ENCODE measurements around the gene CDCP1. TPM values are rescaled to one million over a fixed set of nuclear protein-coding genes. Genes with fewer than 3 reads are reported as not detected.

The CDCP1 gene
- total RNA-seq, 4 donors from 2014 or later: 41.6 to 64.6 (median 53.4) TPM

DNA sequence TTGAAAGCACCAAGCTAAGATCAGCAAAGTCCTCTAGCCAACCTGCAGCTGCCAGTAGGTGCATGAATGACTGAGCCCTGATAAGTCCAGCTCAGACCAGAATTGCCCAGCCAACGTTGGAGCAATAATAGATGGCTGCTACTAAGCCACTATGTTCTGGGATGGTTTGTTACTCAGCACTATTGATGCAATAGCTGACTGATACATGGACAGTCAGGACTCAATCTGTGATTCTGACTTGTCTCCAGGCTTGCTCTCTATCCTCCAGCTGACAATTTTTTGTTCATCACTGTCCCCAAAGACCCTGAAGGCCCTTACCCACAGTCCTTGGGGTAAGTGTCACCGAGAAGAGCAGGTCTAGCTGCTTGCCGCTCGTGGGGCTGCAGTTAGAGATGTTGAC is 55.3 kb downstream of the CDCP1 start:
- intact Hi-C loops (cut with DNase I; ENCODE audit: low total_unique reads): no loop called here
- no peak for DNase-seq
- H3K36me3 ChIP-seq: peaks cover 0 to 5% (median 0%) of the 10 kb centered on the region in 4 donors
- H3K4me3 ChIP-seq: no peak overlapping the region
- no peaks in the 10 kb centered on the region for H3K27me3 ChIP-seq
- in situ Hi-C loops (cut with MboI; ENCODE audit: low pct_ligation_motif_present in 1 of 4, low pct_unique_long_range_greater_than_20kb in 1 of 4, low sequenced_read_pairs in 3 of 4): no loop called here
- peaks cover 15 to 46% (median 30%) of the 10 kb centered on the region in 4 donors for H3K4me1 ChIP-seq
- TF ChIP-seq, protein P1, sequence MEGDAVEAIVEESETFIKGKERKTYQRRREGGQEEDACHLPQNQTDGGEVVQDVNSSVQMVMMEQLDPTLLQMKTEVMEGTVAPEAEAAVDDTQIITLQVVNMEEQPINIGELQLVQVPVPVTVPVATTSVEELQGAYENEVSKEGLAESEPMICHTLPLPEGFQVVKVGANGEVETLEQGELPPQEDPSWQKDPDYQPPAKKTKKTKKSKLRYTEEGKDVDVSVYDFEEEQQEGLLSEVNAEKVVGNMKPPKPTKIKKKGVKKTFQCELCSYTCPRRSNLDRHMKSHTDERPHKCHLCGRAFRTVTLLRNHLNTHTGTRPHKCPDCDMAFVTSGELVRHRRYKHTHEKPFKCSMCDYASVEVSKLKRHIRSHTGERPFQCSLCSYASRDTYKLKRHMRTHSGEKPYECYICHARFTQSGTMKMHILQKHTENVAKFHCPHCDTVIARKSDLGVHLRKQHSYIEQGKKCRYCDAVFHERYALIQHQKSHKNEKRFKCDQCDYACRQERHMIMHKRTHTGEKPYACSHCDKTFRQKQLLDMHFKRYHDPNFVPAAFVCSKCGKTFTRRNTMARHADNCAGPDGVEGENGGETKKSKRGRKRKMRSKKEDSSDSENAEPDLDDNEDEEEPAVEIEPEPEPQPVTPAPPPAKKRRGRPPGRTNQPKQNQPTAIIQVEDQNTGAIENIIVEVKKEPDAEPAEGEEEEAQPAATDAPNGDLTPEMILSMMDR (IDR thresholded peaks at IDR 0.05): no peak
- TF ChIP-seq POLR2AphosphoS5 (IDR thresholded peaks at IDR 0.05) (no peak), POLR2A (IDR thresholded peaks at IDR 0.05) (no peak), EP300 (IDR thresholded peaks at IDR 0.05; ENCODE audit: low read depth) (no peak)
- WGBS, 2 donors (ENCODE audit: low coverage in 1 of 2): 71 to 80% methylated on average over 2 to 4 of the region's 4 CpGs
- no peak overlapping the region for H3K27ac ChIP-seq
- no peaks in the 10 kb centered on the region for H3K9me3 ChIP-seq

DNA sequence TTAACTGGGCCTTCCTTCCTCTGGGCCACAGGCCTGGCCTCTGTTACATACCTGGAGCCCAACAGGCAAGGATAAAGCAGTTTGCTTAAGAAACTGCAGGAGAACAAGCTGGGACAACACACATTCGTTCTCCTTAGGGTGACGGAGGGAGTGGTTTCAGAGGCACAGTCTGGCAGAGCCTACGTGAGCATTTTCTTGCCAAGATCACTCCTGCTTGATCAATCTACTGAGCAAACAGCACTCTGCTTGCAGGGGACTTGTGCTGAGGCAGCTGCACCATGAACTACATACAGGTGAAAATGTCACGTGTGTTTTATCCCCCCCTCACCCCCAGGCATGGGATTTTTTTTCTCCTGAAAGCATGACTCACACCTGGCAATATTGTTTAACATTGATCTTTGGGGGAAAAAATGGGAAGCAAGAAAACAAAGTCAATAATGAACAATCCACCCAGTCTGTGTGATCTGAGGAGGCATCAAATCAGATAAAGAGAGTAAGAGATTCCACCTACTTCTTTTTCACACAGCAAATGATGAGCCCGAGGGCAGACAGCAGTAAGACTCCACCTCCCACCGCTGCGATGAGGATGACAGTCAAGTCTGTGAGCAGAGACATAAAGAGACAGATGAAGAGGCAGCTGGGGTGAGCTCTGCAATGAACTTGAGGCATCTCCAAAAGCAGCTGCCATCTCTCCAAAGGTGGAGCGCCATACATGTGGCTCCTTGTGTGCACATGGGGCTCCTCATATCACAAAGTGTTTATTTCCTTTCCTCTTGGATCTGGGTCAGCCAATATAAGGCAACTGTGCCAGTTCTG is 57.4 kb downstream of the CDCP1 start:
- WGBS, 2 donors (ENCODE audit: low coverage in 1 of 2): 54 to 61% methylated on average over 6 to 8 of the region's 8 CpGs
- peak; percentile 57 for DNase-seq
- Histone ChIP-seq H3K4me1 (peaks cover 15 to 42% (median 28%) of the 10 kb centered on the region in 4 donors), H3K27me3 (no peaks in the 10 kb centered on the region), H3K9me3 (no peaks in the 10 kb centered on the region), H3K4me3 (no peak overlapping the region), H3K27ac (peak overlapping the region; percentile 36 to 62 (median 46)), H3K36me3 (no peaks in the 10 kb centered on the region)
- intact Hi-C loops (cut with DNase I; ENCODE audit: low total_unique reads): no loop called here
- TF ChIP-seq, protein P1 (IDR thresholded peaks at IDR 0.05): no peak
- no peak for TF ChIP-seq EP300 (IDR thresholded peaks at IDR 0.05; ENCODE audit: low read depth)
- TF ChIP-seq POLR2A (IDR thresholded peaks at IDR 0.05): no peak
- TF ChIP-seq POLR2AphosphoS5 (IDR thresholded peaks at IDR 0.05): no peak
- in situ Hi-C loops (cut with MboI; ENCODE audit: low pct_ligation_motif_present in 1 of 4, low pct_unique_long_range_greater_than_20kb in 1 of 4, low sequenced_read_pairs in 3 of 4): no loop called here

- TF ChIP-seq, protein P1 (IDR thresholded peaks at IDR 0.05): no peak
- Histone ChIP-seq H3K27ac (no peak overlapping the region), H3K4me3 (no peak overlapping the region), H3K9me3 (no peaks in the 10 kb centered on the region), H3K4me1 (peaks cover 10 to 26% (median 13%) of the 10 kb centered on the region in 4 donors), H3K36me3 (no peaks in the 10 kb centered on the region), H3K27me3 (no peaks in the 10 kb centered on the region)
- DNase-seq: no peak
- in situ Hi-C loops (cut with MboI; ENCODE audit: low pct_ligation_motif_present in 1 of 4, low pct_unique_long_range_greater_than_20kb in 1 of 4, low sequenced_read_pairs in 3 of 4) (no loop called here), intact Hi-C loops (cut with DNase I; ENCODE audit: low total_unique reads) (no loop called here)
- 60 to 77% methylated on average over 2 to 7 of the region's 7 CpGs for WGBS, 2 donors (ENCODE audit: low coverage in 1 of 2)
Measured at GRCh38 chr3:45087155-45087554, 59.0 kb downstream of the CDCP1 start.

- in situ Hi-C loops (cut with MboI; ENCODE audit: low pct_ligation_motif_present in 1 of 4, low pct_unique_long_range_greater_than_20kb in 1 of 4, low sequenced_read_pairs in 3 of 4): no loop called here
- H3K27me3 ChIP-seq: no peaks in the 10 kb centered on the region
- 70 to 74% methylated on average over 5 to 13 of the region's 13 CpGs for WGBS, 2 donors (ENCODE audit: low coverage in 1 of 2)
- DNase-seq: no peak
- TF ChIP-seq EP300 (IDR thresholded peaks at IDR 0.05; ENCODE audit: low read depth) (no peak), POLR2A (IDR thresholded peaks at IDR 0.05) (no peak), POLR2AphosphoS5 (IDR thresholded peaks at IDR 0.05) (peak in 1 of 3 donors; percentile 11)
- TF ChIP-seq, protein P1 (IDR thresholded peaks at IDR 0.05): no peak
- no peak overlapping the region for H3K4me3 ChIP-seq
- intact Hi-C loops (cut with DNase I; ENCODE audit: low total_unique reads): no loop called here
- H3K27ac ChIP-seq: peak overlapping the region in 3 of 4 donors; percentile 13 to 22 (median 18)
- no peaks in the 10 kb centered on the region for H3K36me3 ChIP-seq
- H3K4me1 ChIP-seq: peaks cover 6 to 18% (median 8%) of the 10 kb centered on the region in 4 donors
- no peaks in the 10 kb centered on the region for H3K9me3 ChIP-seq
Measured at GRCh38 chr3:45084820-45085816, 61.1 kb downstream of the CDCP1 start.

Measured in transverse colon (tissue), 4 donors.